ENCODE data around the gene MUC5B. TPM values are rescaled to one million over a fixed set of nuclear protein-coding genes. Genes with fewer than 3 reads are reported as not detected.
A peak's percentile ranks its signal among the peaks of the same experiment; 100 is the strongest.

Gene MUC5B
- total RNA-seq, 1 donor from 2014 or later, result not detected

- peaks cover 8% of the 10 kb centered on the region for H3K4me1 Mint-ChIP-seq (ENCODE audit: low read depth, unreplicated experiment)
Observed at GRCh38 chr11:1304380-1304779, 81.5 kb downstream of the MUC5B start.

GRCh38 chr11:1305063-1305495 is 82.2 kb downstream of the MUC5B start:
- Mint-ChIP-seq H3K27me3 (ENCODE audit: low read depth, unreplicated experiment) (no peaks in the 10 kb centered on the region), H3K4me1 (ENCODE audit: low read depth, unreplicated experiment) (peaks cover 6% of the 10 kb centered on the region)
- no peak for FAIRE-seq

More at GRCh38 chr11:1304380-1304779, 81.5 kb downstream of the MUC5B start:
- Histone ChIP-seq H4K20me1 (ENCODE audit: insufficient read depth, low read length) (peaks cover 91% of the 10 kb centered on the region), H2AFZ (ENCODE audit: low read depth, low read length) (no peak overlapping the region), H3K79me2 (ENCODE audit: insufficient read depth, low read length) (peaks cover 97% of the 10 kb centered on the region), H3K4me1 (ENCODE audit: insufficient read depth, low read length) (peaks cover 11% of the 10 kb centered on the region), H3K27me3 (ENCODE audit: insufficient read depth, low read length) (no peaks in the 10 kb centered on the region), H3K9me3 (ENCODE audit: insufficient read depth, low read depth, low read length) (no peaks in the 10 kb centered on the region), H3K36me3 (ENCODE audit: insufficient read depth, low read length) (no peaks in the 10 kb centered on the region), H3K4me3 (ENCODE audit: insufficient read depth, low read depth, low read length) (no peak overlapping the region), H3K4me2 (ENCODE audit: low read length) (peak overlapping the region; percentile 11), H3K27ac (ENCODE audit: low read depth, low read length) (no peak overlapping the region), H3K9ac (ENCODE audit: low read length) (no peak overlapping the region)
- TF ChIP-seq EZH2 (IDR thresholded peaks at IDR 0.05; ENCODE audit: insufficient read depth, low read length) (no peak), CTCF (IDR thresholded peaks at IDR 0.05; ENCODE audit: insufficient read depth, low read depth, low read length) (no peak)
- Mint-ChIP-seq H3K27me3 (ENCODE audit: low read depth, unreplicated experiment) (no peaks in the 10 kb centered on the region), H3K27ac (ENCODE audit: unreplicated experiment) (peak overlapping the region; percentile 13), H3K36me3 (ENCODE audit: low read depth, unreplicated experiment) (no peaks in the 10 kb centered on the region), H3K9me3 (ENCODE audit: unreplicated experiment) (no peaks in the 10 kb centered on the region), H3K4me3 (ENCODE audit: unreplicated experiment) (peak overlapping the region; percentile 6)
- DNase-seq (ENCODE audit: low read depth), result no peak
- no peak for FAIRE-seq

More at GRCh38 chr11:1305063-1305495, 82.2 kb downstream of the MUC5B start:
- H3K79me2 ChIP-seq (ENCODE audit: insufficient read depth, low read length), result peaks cover 92% of the 10 kb centered on the region
- no peaks in the 10 kb centered on the region for H3K36me3 ChIP-seq (ENCODE audit: insufficient read depth, low read length)
- no peaks in the 10 kb centered on the region for H3K36me3 Mint-ChIP-seq (ENCODE audit: low read depth, unreplicated experiment)
- H3K9me3 ChIP-seq (ENCODE audit: insufficient read depth, low read depth, low read length), result no peaks in the 10 kb centered on the region
- no peak overlapping the region for H3K4me3 Mint-ChIP-seq (ENCODE audit: unreplicated experiment)
- H3K27ac Mint-ChIP-seq (ENCODE audit: unreplicated experiment), result no peak overlapping the region
- no peak for DNase-seq (ENCODE audit: low read depth)
- no peak overlapping the region for H3K27ac ChIP-seq (ENCODE audit: low read depth, low read length)
- H2AFZ ChIP-seq (ENCODE audit: low read depth, low read length), result no peak overlapping the region
- H3K9ac ChIP-seq (ENCODE audit: low read length), result no peak overlapping the region
- no peak overlapping the region for H3K4me3 ChIP-seq (ENCODE audit: insufficient read depth, low read depth, low read length)
- H3K27me3 ChIP-seq (ENCODE audit: insufficient read depth, low read length), result no peaks in the 10 kb centered on the region
- H3K9me3 Mint-ChIP-seq (ENCODE audit: unreplicated experiment), result no peaks in the 10 kb centered on the region
- peaks cover 87% of the 10 kb centered on the region for H4K20me1 ChIP-seq (ENCODE audit: insufficient read depth, low read length)
- peaks cover 16% of the 10 kb centered on the region for H3K4me1 ChIP-seq (ENCODE audit: insufficient read depth, low read length)
- no peak for TF ChIP-seq EZH2 (IDR thresholded peaks at IDR 0.05; ENCODE audit: insufficient read depth, low read length)
- no peak for TF ChIP-seq CTCF (IDR thresholded peaks at IDR 0.05; ENCODE audit: insufficient read depth, low read depth, low read length)
- no peak overlapping the region for H3K4me2 ChIP-seq (ENCODE audit: low read length)

Measured in astrocyte (in vitro differentiated cells and primary cell).